ENCODE measurements around the gene ALK. TPM values are rescaled to one million over a fixed set of nuclear protein-coding genes. Genes with fewer than 3 reads are reported as not detected.

Gene ALK
- total RNA-seq, 1 experiment from 2014 or later: 0.07 TPM

DNA sequence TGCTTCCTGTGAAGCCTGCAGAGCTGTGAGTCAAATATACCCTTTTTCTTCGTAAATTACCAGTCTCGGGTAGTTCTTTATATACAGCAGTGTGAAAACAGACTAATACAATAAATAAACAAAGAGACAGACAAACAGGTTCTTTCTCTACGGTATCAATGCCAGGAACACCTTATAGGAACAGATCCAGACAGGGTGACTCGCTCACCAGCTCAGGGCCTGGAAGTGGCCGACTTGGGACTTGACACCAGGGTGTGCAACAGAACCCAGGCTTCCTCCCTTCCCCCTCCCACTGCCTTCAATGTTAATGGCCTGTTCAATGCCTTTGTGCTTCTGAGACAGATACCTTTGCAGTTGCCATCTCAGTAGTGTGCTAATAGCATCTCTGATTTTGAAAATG lies 309.5 kb downstream of the ALK start:
- no peaks in the 10 kb centered on the region for H3K9me3 Mint-ChIP-seq (ENCODE audit: unreplicated experiment)
- ChIA-PET POLR2A (no interaction called here), CTCF (no interaction called here)
- H3K36me3 Mint-ChIP-seq (ENCODE audit: insufficient read depth, unreplicated experiment): no peaks in the 10 kb centered on the region
- intact Hi-C loops (cut with micrococcal nuclease): no loop called here
- H3K27me3 Mint-ChIP-seq (ENCODE audit: insufficient read depth, unreplicated experiment): no peaks in the 10 kb centered on the region
- no peak overlapping the region for H3K4me3 Mint-ChIP-seq (ENCODE audit: unreplicated experiment)
- peak; percentile 18 for DNase-seq (ENCODE audit: unreplicated experiment)
- no peak overlapping the region for H3K27ac Mint-ChIP-seq (ENCODE audit: low read depth, unreplicated experiment)
- BruUV-seq (replicated peaks): no TSS peak
- H3K4me1 Mint-ChIP-seq (ENCODE audit: insufficient read depth, unreplicated experiment): peaks cover 8% of the 10 kb centered on the region
- TF ChIP-seq, protein P1, sequence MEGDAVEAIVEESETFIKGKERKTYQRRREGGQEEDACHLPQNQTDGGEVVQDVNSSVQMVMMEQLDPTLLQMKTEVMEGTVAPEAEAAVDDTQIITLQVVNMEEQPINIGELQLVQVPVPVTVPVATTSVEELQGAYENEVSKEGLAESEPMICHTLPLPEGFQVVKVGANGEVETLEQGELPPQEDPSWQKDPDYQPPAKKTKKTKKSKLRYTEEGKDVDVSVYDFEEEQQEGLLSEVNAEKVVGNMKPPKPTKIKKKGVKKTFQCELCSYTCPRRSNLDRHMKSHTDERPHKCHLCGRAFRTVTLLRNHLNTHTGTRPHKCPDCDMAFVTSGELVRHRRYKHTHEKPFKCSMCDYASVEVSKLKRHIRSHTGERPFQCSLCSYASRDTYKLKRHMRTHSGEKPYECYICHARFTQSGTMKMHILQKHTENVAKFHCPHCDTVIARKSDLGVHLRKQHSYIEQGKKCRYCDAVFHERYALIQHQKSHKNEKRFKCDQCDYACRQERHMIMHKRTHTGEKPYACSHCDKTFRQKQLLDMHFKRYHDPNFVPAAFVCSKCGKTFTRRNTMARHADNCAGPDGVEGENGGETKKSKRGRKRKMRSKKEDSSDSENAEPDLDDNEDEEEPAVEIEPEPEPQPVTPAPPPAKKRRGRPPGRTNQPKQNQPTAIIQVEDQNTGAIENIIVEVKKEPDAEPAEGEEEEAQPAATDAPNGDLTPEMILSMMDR (IDR thresholded peaks at IDR 0.05; ENCODE audit: unreplicated experiment): no peak

DNA sequence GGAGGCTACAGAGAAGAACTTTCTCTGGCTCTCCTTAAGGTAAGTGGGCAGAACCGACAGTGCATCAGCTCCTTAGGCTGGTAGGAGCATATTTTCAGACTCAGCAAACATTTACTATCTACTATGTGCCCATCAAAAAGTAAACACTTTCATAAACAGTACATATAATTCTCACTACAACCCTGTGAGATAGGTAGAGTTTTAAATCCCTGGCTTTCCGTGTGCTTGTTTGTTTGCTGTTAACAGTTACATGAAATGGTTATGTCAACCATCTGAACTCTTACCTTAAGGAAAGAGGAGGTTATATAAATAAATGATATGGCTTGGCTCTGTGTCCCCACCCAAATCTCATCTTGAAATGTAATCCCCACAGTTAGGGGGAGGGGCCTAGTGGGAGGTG lies 310.1 kb downstream of the ALK start:
- H3K36me3 Mint-ChIP-seq (ENCODE audit: insufficient read depth, unreplicated experiment): no peaks in the 10 kb centered on the region
- no peak overlapping the region for H3K27ac Mint-ChIP-seq (ENCODE audit: low read depth, unreplicated experiment)
- intact Hi-C loops (cut with micrococcal nuclease): no loop called here
- no peaks in the 10 kb centered on the region for H3K9me3 Mint-ChIP-seq (ENCODE audit: unreplicated experiment)
- POLR2A ChIA-PET: no interaction called here
- TF ChIP-seq, protein P1 (IDR thresholded peaks at IDR 0.05; ENCODE audit: unreplicated experiment): no peak
- BruUV-seq (replicated peaks): no TSS peak
- no peak overlapping the region for H3K4me3 Mint-ChIP-seq (ENCODE audit: unreplicated experiment)
- no peak for DNase-seq (ENCODE audit: unreplicated experiment)
- H3K27me3 Mint-ChIP-seq (ENCODE audit: insufficient read depth, unreplicated experiment): no peaks in the 10 kb centered on the region
- CTCF ChIA-PET: no interaction called here
- peaks cover 13% of the 10 kb centered on the region for H3K4me1 Mint-ChIP-seq (ENCODE audit: insufficient read depth, unreplicated experiment)

DNA sequence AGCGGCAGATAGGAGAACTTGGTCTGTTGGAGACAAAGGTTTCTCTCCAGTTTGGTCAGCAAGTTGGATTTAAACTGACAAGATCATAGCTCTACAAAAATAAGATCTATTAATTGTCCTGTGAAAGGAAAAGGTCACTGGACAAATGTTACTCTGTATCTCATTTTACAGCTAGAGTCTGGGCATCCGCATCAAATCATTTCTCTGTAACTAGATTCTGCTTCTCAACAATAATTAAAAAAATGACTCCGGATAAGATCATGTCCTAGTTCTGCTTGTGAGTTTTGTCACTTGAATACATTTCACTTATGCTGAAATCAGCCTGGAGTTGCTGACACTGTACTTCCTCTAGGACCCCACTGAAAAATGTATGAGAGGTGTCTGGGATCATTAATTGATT lies 310.8 kb downstream of the ALK start:
- BruUV-seq (replicated peaks): no TSS peak
- intact Hi-C loops (cut with micrococcal nuclease): no loop called here
- no peaks in the 10 kb centered on the region for H3K36me3 Mint-ChIP-seq (ENCODE audit: insufficient read depth, unreplicated experiment)
- no peaks in the 10 kb centered on the region for H3K27me3 Mint-ChIP-seq (ENCODE audit: insufficient read depth, unreplicated experiment)
- DNase-seq (ENCODE audit: unreplicated experiment): no peak
- CTCF ChIA-PET: no interaction called here
- POLR2A ChIA-PET: no interaction called here
- no peak overlapping the region for H3K27ac Mint-ChIP-seq (ENCODE audit: low read depth, unreplicated experiment)
- TF ChIP-seq, protein P1 (IDR thresholded peaks at IDR 0.05; ENCODE audit: unreplicated experiment): no peak
- no peak overlapping the region for H3K4me3 Mint-ChIP-seq (ENCODE audit: unreplicated experiment)
- peaks cover 20% of the 10 kb centered on the region for H3K4me1 Mint-ChIP-seq (ENCODE audit: insufficient read depth, unreplicated experiment)
- no peaks in the 10 kb centered on the region for H3K9me3 Mint-ChIP-seq (ENCODE audit: unreplicated experiment)

DNA sequence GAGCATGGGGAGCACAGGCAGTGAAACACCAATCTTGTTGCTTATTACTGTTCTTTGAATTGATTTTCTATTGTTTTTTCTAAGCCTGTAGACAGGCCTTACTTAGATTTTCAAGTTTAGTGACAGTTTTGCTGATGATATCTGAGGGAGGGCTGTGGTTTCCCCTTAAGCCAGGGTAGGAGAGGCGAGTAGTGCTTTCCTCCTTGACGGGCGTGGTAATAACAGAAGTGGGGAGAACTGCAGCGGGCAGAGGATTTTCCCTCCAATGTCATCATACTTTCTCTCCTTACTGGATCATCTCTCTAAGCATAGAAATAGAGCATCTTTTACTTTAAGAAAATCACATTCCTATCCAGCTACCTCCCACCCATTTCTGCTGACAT lies 314.4 kb downstream of the ALK start:
- no peak overlapping the region for H3K4me3 Mint-ChIP-seq (ENCODE audit: unreplicated experiment)
- BruUV-seq (replicated peaks): no TSS peak
- no peaks in the 10 kb centered on the region for H3K9me3 Mint-ChIP-seq (ENCODE audit: unreplicated experiment)
- H3K36me3 Mint-ChIP-seq (ENCODE audit: insufficient read depth, unreplicated experiment): no peaks in the 10 kb centered on the region
- TF ChIP-seq, protein P1 (IDR thresholded peaks at IDR 0.05; ENCODE audit: unreplicated experiment): no peak
- peaks cover 21% of the 10 kb centered on the region for H3K4me1 Mint-ChIP-seq (ENCODE audit: insufficient read depth, unreplicated experiment)
- ChIA-PET POLR2A (no interaction called here), CTCF (interaction anchor here (0.5 kb wide), 1 partner anchor 9 kb away, joined by 3 read pairs; no protein-coding TSS in a partner anchor)
- DNase-seq (ENCODE audit: unreplicated experiment): no peak
- H3K27ac Mint-ChIP-seq (ENCODE audit: low read depth, unreplicated experiment): peak overlapping the region; percentile 50
- intact Hi-C loops (cut with micrococcal nuclease): no loop called here
- no peaks in the 10 kb centered on the region for H3K27me3 Mint-ChIP-seq (ENCODE audit: insufficient read depth, unreplicated experiment)

Measured in MCF 10A (cell line).